ENCODE measurements around the gene WNT9B. TPM values are rescaled to one million over a fixed set of nuclear protein-coding genes. Genes with fewer than 3 reads are reported as not detected.

Gene WNT9B
- total and polyA plus RNA-seq, 2 of the 13 experiments (the other 11 are each of a cell fraction or from before 2014, with no cell fraction given): not detected

DNA sequence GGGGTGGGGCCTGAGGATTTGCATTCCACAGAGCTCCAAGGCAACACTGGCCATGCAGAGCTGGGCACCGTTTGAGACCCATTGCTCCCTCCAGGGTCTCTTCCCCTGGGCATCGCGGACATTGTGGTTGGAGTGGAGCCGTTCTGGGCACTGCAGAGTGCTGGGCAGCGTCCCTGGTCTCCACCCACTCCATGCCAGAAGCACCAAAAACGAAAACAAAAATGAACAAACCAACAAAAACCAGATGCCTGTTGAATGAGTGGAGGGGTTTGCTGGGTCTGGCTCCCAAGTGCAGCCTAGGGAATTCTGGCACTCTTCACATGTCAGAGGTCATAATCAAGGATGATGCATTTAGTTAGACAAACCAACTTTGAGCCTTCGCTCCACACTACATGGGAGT is 17.9 kb downstream of the WNT9B start (continued):
- TF ChIP-seq ZNF660 (CRISPR knock-in tag; IDR thresholded peaks at IDR 0.05; ENCODE audit: borderline replicate concordance, low read depth) (no peak), SOX6 (IDR thresholded peaks at IDR 0.05) (no peak), SOX6 (CRISPR knock-in tag; IDR thresholded peaks at IDR 0.05) (no peak), ZIK1 (CRISPR knock-in tag; IDR thresholded peaks at IDR 0.05; ENCODE audit: borderline replicate concordance, low read depth) (no peak), RAD21 (CRISPR knock-in tag; IDR thresholded peaks at IDR 0.05) (no peak), DNMT1 (CRISPR knock-in tag; IDR thresholded peaks at IDR 0.05) (no peak), ZNF703 (CRISPR knock-in tag; IDR thresholded peaks at IDR 0.05; ENCODE audit: borderline replicate concordance) (no peak)
- TF ChIP-seq, protein P1, sequence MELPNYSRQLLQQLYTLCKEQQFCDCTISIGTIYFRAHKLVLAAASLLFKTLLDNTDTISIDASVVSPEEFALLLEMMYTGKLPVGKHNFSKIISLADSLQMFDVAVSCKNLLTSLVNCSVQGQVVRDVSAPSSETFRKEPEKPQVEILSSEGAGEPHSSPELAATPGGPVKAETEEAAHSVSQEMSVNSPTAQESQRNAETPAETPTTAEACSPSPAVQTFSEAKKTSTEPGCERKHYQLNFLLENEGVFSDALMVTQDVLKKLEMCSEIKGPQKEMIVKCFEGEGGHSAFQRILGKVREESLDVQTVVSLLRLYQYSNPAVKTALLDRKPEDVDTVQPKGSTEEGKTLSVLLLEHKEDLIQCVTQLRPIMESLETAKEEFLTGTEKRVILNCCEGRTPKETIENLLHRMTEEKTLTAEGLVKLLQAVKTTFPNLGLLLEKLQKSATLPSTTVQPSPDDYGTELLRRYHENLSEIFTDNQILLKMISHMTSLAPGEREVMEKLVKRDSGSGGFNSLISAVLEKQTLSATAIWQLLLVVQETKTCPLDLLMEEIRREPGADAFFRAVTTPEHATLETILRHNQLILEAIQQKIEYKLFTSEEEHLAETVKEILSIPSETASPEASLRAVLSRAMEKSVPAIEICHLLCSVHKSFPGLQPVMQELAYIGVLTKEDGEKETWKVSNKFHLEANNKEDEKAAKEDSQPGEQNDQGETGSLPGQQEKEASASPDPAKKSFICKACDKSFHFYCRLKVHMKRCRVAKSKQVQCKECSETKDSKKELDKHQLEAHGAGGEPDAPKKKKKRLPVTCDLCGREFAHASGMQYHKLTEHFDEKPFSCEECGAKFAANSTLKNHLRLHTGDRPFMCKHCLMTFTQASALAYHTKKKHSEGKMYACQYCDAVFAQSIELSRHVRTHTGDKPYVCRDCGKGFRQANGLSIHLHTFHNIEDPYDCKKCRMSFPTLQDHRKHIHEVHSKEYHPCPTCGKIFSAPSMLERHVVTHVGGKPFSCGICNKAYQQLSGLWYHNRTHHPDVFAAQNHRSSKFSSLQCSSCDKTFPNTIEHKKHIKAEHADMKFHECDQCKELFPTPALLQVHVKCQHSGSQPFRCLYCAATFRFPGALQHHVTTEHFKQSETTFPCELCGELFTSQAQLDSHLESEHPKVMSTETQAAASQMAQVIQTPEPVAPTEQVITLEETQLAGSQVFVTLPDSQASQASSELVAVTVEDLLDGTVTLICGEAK (IDR thresholded peaks at IDR 0.05): no peak
- TF ChIP-seq, protein P1 (CRISPR knock-in tag; IDR thresholded peaks at IDR 0.05): no peak
- TF ChIP-seq, protein P2, sequence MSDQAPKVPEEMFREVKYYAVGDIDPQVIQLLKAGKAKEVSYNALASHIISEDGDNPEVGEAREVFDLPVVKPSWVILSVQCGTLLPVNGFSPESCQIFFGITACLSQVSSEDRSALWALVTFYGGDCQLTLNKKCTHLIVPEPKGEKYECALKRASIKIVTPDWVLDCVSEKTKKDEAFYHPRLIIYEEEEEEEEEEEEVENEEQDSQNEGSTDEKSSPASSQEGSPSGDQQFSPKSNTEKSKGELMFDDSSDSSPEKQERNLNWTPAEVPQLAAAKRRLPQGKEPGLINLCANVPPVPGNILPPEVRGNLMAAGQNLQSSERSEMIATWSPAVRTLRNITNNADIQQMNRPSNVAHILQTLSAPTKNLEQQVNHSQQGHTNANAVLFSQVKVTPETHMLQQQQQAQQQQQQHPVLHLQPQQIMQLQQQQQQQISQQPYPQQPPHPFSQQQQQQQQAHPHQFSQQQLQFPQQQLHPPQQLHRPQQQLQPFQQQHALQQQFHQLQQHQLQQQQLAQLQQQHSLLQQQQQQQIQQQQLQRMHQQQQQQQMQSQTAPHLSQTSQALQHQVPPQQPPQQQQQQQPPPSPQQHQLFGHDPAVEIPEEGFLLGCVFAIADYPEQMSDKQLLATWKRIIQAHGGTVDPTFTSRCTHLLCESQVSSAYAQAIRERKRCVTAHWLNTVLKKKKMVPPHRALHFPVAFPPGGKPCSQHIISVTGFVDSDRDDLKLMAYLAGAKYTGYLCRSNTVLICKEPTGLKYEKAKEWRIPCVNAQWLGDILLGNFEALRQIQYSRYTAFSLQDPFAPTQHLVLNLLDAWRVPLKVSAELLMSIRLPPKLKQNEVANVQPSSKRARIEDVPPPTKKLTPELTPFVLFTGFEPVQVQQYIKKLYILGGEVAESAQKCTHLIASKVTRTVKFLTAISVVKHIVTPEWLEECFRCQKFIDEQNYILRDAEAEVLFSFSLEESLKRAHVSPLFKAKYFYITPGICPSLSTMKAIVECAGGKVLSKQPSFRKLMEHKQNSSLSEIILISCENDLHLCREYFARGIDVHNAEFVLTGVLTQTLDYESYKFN (CRISPR knock-in tag; conservative IDR thresholded peaks at IDR 0.05): no peak
- TF ChIP-seq, protein P3, sequence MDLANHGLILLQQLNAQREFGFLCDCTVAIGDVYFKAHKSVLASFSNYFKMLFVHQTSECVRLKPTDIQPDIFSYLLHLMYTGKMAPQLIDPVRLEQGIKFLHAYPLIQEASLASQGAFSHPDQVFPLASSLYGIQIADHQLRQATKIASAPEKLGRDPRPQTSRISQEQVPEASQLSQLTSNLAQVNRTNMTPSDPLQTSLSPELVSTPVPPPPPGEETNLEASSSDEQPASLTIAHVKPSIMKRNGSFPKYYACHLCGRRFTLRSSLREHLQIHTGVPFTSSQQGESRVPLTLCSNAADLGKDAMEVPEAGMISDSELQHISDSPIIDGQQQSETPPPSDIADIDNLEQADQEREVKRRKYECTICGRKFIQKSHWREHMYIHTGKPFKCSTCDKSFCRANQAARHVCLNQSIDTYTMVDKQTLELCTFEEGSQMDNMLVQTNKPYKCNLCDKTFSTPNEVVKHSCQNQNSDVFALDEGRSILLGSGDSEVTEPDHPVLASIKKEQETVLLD (CRISPR knock-in tag; IDR thresholded peaks at IDR 0.05; ENCODE audit: low read depth): no peak
